ENCODE results near the gene FNTB.

- TF ChIP-seq POLR2A (IDR thresholded peaks at IDR 0.05) (no peak), CTCF (IDR thresholded peaks at IDR 0.05) (no peak)
Measured at GRCh38 chr14:65101631-65102440, 115.1 kb downstream of the FNTB start.
